Middle frontal gyrus (tissue), 1 donor: Measurements from ENCODE around the gene PHAX.
"Not testable (repeated sequence)": the region's sequence is repeated elsewhere in the genome, so short reads cannot be mapped to it uniquely, and the experiment has no call there.

ENCODE experiments used
- DNase-seq: peaks from one replicate; pipeline ENCODE4 v3.0.0-alpha.2; 2015; ENCODE audit warnings: low spot score; ENCODE audit errors: extremely low spot score

Gene PHAX

DNA sequence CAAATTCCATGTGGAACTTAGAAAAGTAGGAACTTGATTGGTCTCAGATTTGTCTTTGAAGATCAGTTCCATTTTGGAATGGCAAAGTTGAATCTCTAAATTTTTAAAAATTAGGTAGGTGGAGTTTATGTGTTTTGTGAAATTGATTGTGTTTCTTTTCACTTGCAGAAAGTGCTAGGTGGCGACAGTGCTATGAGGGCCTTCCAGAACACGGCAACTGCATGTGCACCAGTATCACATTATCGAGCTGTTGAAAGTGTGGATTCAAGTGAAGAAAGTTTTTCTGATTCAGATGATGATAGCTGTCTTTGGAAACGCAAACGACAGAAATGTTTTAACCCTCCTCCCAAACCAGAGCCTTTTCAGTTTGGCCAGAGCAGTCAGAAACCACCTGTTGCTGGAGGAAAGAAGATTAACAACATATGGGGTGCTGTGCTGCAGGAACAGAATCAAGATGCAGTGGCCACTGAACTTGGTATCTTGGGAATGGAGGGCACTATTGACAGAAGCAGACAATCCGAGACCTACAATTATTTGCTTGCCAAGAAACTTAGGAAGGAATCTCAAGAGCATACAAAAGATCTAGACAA is 2.8 kb downstream of the PHAX start:
- no peak for DNase-seq

DNA sequence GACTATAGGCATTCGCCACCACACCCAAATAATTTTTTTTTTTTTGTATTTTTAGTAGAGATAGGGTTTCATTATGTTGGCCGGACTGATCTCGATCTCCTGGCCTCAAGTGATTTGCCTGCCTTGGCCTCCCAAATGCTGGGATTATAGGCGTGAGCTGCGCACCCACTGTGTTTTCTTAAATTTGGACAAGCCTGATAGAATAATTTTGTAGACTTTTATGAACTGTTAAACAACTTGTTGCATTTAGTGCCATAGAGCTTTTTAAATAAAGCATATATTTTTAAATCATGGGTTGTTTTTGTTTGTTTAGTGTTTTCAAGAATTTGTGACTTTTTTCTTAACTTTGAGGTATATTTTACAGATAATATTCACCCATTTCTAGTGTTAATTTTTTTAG is 4.8 kb downstream of the PHAX start:
- DNase-seq: no peak

DNA sequence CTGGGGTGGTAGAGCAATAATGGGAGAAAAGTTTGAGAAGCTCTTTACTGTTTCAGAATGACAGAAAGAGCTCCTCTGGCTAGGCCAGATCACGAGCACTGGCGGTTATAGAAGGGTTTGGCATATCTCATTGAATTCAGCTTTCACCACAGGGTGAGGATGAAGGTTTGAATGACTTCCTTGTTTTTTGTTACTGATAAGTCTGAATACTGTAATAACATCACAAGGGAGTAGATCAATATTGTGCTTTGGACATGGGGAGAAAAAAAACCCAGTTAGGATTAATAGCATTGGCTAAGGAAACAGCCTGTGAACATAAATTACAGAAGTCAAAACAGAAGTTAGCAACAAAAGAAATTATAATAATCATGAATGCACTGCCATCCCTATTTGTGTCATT is 9.4 kb downstream of the PHAX start:
- DNase-seq: no peak

DNA sequence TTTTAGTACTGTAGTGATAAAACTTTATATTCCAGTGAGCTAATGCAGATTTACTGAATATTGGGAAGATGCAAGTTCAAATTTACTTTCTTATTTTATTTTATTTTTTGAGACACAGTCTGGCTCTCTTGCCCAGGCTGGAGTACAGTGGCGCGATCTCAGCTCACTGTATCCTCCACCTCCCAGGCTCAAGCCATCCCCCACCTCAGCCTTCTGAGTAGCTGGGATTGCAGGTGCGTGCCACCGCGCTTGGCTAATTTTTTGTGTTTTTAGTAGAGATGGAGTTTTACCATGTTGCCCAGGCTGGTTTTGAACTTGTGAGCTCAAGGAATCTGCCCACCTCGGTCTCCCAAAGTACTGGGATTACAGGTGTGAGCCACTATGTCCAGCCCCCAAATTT is 9.9 kb downstream of the PHAX start:
- no peak for DNase-seq

DNA sequence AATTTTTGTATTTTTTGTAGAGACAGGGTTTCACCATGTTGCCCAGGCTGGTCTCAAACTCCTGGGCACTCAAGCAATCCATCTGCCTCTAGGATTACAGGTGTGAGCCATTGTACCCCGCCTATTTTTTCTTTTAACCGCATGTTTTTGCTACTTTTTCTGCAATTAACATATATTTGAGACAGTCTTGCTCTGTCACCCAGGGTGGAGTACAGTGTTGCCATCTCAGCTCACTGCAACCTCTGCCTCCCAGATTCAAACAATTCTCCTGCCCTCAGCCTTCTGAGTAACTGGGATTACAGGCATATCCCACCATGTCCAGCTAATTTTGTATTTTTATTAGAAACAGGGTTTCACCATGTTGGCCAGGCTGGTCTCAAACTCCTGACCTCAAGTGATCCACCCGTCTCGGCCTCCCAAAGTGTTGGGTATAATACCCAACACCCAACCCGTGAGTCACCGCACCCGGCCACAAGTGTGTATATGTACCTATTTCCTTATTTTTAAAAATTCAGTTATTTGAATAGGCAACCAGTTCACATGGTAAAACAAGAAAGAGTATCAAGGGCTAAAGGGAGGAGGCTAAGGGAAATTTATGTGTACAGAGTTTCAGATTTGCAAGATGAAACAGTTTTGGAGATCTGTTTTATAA is 13.3 kb downstream of the PHAX start:
- DNase-seq: no peak

DNA sequence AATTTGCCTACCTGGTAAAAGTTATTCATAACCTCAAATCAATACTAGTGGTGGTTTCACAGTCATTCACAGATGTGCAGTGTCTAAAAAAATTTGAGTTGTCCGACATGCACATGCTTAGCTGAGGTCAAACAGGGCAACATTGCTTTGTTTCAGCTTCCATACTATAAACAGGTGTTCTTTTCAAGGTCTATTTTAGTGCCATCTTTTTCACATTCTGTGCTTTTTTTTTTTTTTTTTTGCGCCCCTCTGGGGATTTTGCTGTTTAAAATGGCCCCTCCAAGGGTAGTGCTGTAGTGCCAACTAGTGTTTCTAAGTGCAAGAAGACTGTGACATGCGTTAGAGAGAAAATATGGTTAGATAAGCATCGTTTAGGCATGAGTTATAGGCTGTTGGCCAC is 14.5 kb downstream of the PHAX start:
- DNase-seq: no peak

DNA sequence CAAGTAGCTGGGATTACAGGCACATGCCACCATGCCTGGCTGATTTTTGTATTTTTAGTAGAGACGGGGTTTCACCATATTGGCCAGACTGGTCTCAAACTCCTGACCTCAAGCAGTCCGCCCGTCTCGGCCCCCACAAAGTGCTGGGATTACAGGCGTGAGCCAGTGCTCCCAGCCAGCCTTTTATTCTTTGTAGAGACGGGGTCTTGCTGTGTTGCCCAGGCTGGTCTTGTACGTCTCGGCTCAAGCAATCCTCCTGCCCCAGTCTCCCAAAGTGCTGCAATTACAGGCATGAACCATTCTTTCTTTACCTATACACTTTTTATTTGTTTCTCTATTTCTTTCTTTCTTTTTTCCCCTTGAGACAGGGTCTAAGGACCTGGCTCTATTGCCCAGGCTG is 16.9 kb downstream of the PHAX start:
- not testable (repeated sequence) for DNase-seq

DNA sequence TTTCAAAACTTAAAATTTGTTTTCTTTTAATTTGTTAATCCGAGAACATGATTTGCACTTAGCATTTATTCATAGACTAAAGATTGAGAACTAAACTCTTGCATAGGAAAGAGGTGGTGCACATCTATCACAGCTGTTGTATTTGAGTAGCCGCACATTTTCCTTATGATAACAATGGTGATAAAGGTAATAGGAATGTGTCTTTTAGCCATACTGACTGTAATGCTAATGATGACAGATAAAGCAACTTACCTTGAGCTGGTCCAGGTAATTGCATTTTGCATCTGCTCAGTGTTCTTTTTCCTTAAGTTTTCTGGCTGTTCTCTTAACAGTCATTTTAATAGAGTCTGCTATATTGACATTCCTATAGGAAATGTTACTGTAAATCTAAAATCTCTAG is 19.0 kb downstream of the PHAX start:
- no peak for DNase-seq

DNA sequence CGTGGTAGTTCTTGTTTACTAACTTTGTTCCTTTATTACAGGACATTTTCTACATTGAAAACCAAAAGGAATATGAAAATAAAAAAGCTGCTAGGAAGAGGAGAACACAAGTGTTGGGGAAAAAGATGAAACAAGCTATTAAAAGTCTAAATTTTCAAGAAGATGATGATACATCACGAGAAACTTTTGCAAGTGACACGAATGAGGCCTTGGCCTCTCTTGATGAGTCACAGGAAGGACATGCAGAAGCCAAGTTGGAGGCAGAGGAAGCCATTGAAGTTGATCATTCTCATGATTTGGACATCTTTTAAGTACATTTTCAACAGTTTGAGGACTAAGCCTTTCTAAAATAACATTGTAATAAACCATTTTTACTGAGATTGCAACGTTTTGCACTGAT is 23.8 kb downstream of the PHAX start:
- DNase-seq: no peak

DNA sequence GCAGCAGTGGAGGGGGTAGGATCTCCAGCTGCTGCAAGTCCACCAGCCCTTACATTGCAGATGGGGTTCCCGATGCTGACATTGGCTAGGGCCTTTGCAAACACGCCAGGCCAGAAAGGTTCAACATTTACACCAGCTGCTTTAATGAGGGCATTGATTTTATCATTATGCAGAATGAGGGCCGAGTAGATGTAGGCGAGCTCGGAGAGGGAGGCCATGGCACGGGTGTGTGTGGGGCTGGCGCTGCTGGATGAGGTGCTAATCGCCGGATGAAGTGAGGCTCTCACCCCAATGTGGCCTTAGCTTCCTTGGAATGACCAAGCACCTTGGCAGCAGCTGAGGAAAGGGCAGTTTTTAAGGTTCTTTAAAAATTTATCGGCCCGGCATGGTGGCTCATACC is 27.4 kb downstream of the PHAX start:
- DNase-seq: no peak

DNA sequence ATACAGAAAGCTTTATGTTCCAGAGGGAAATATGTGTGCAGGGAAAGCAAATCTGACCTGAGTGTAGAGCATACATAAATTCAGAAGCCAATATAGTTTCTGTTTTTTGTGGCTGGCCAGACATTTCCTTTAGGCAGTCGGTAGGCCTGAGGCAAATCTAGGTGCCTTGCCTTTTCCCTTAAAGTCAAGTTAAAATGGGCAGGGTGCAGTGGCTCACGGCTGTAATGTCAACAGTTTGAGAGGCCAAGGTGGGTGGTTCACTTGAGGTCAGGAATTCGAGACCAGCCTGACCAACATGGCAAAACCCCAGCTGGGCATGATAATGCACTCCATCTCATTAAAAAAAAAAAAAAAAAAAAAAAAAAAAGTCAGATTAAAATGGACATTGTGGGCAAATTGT is 31.2 kb downstream of the PHAX start:
- DNase-seq: no peak

DNA sequence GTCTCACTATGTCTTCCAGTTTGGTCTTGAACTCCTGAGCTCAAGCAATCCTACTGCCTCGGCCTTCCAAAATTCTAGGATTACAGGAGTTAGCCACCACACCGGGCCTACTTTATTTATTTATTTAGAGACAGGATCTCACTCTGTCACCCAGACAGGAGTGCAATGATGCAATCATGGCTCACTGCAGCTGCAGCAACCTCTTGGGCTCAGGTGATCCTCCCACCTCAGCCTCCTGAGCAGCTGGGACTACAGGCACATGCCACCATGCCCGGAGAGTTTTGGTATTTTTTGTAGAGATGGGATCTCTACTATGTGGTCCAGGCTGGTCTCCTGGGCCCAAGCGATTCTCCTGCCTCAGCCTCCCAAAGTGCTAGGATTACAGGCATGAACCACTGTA is 32.8 kb downstream of the PHAX start:
- DNase-seq: no peak

DNA sequence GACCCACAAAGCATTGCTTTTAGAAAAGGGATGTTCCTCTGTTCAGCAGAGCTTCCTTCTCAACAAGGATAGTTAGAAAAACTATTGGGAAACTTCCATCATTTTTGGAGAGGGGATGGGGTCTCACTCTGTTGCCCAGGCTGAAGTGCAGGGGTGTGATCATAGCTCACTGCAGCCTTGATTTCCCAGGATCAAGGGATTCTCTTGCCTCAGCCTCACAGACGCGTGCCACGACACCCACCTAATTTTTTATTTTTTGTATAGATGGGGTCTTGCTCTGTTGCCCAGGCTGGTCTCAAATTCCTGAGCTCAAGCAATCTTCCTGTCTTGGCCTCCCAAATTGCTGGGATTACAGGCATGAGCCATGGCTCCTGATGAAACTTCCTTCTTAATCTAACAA is 34.8 kb downstream of the PHAX start:
- no peak for DNase-seq

DNA sequence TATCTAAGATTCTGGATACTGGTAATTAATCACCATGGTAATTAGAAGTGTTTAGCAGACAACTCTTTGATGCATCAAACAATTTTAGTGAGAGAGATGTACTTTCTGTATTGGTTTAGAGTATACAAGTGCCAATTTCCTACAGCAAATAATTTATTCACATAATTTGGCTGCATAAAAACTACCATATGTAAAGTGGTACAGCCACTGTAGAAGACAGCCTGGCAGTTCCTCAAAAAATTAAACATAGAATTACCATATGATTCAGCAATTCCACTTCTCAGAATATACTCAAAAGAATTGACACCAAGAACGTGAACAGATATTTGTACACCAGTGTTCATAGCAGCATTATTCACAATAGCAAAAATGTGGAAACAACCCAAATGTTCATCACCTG is 36.2 kb downstream of the PHAX start:
- DNase-seq: no peak

DNA sequence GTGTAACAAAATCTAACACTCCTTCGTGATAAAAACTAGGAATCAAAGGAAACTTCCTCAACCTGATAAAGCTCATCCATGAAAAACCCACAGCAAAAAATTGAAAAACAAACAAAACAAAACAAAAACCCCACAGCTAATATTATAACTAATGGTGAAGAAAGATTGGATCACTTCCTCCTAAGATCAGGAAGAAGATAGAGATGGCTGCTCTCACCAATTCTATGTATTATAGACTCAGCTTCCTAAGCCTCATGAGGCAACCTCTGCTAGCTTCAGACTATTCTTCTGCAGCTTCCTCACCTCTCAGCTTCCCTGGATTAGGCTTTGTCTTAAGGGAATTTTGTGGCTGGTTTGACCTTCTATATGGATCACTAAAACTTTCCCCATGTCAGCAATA is 40.1 kb downstream of the PHAX start:
- no peak for DNase-seq

DNA sequence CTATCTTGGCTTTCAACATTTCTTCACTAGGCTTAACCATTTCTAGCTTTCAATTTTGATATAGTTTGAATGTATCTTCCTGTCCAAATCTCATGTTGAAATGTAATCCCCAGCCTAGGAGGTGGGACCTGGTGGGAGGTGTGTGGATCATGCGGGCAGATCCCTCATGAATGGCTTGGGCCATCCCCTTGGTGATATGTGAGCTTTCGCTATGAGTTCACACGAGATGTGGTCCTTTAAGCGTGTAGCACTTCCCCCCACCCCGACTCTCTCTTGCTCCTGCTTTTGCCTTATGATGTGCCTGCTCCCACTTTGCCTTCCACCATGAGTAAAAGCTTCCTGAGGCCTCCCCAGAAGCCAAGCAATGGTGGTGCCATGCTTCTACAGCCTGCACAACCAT is 40.6 kb downstream of the PHAX start:
- DNase-seq: no peak

DNA sequence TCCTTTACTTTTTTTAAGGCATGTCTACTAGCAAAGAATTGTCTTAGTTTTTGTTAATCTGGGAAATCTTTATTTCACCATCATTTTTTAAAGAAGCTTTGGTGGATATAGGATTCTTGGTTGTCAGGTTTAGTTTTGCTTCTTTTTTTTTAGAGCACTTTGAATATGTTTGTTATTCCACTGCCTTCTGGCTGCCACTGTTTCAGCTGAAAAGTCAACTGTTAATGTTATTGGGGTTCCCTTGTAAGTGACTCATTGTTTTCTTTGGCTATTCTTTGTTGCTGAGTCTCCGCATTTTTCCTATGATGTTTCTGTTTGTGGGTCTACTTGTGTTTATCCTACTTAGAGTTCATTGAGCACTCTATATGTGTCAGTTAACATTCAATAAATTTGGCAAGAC is 44.4 kb downstream of the PHAX start:
- DNase-seq: no peak

DNA sequence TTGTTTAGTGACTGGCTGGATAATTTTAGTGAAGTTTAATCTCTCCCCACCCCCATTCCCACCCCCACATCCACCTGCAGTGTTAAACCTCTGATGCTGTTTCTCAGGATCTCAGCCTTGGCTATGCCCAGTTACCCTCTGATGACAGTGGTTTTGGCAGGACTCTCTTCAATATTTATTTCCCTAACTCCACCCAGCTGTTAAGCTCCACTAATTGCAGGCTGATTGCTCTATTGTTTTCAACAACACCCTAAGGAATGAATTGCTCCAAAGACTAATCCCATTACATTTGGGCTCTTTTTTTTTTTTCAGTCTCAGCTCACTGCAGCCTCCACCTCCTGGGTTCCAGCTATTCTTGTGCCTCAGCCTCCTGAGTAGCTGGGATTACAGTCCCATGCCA is 46.3 kb downstream of the PHAX start:
- no peak for DNase-seq

DNA sequence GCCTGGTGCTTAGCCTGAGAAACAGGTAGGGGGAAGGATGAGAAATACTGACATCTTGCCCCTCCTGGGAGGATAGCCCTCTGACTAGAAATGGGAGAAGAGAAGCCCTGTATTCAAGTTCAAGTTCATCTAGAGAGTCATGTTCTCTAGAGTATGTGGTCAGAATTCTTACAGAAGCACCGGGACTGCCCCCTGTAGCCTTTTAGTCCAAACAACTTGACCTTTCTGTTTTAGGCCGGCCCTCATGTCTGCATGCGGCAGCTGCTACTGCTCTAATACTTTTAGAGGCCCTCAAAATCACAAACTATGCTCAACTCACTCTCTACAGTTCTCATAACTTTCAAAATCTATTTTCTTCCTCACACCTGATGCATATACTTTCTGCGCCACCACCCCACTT is 47.7 kb downstream of the PHAX start:
- DNase-seq: no peak

DNA sequence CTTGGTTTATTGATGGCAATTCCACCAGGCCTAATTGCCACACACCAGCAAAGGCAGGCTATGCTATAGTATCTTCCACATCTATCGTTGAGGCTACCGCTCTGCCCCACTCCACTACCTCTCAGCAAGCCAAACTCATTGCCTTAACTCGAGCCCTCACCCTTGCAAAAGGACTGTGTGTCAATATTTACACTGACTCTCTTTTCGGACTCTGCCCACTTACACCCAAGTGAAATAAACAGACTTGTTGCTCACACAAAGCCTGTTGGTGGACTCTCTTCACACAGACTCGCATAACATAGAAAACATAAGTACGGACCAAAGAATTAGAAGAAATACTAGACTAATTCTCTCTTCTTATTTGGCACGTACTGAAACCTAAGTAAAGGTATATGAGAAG is 48.3 kb downstream of the PHAX start:
- DNase-seq: not testable (repeated sequence)

DNA sequence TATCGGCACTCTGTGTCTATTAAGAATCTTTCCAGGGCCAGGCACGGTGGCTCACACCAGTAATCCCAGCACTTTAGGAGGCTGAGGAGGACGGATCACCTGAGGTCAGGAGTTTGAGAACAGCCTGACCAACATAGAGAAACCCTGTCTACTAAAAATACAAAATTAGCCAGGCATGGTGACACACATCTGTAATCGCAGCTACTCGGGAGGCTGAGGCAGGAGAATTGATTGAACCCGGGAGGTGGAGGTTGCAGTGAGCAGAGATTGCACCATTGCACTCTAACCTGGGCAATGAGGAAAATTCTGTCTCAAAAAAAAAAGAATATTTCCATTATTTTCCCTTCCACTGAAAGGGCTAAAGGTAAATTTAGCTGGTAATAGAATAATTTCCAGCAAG is 49.0 kb downstream of the PHAX start:
- DNase-seq: not testable (repeated sequence)

DNA sequence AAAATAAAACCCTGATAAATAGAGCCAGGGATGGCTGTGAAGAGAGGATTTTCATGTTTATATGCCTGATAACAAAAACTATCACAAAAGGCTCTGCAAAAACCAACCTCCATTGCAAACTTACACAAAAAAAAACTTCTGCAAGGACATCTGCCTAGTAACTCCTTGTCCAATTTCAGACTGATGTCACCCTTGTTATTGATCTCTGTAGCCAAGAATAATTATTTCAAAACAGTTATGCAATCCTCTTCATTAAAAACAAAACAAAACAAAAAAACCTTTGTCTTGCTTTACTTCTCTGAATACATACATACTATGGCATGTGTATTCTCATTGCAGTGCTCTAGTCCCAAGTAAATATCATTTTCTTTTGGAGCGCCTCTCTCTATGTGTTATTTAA is 49.7 kb downstream of the PHAX start:
- no peak for DNase-seq

DNA sequence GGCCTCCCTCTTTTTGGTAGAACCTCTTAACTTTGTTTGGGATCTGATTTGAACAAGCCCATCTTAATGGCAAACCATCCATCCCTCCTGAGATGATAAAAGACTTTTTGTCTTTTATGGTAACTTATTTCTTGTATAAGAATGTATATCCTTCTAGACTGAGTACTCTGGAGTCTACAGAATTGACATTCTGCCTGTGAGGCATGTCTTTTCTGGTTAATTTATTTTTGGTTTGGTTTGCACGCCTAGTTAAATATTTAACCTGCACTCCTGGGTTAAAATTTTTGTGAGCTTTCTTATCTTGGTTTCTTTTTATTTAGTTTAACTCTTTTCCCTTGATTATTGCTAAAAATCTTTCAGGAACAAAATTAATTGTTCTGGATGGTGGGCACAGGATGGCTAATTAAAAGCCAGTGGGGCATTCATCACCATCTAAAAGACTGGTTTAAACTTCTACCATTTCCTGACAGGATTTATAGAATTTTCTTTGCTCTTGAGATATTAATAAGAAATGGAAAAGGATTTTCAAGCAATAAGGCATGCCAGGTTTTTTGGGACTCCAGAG is 50.3 kb downstream of the PHAX start:
- no peak for DNase-seq
